ENCODE measurements around the gene CYB561D2. TPM values are rescaled to one million over a fixed set of nuclear protein-coding genes. Genes with fewer than 3 reads are reported as not detected.

Gene CYB561D2
- total RNA-seq, 3 donors from 2014 or later, result 23.6 to 30.1 (median 28.8) TPM

GRCh38 chr3:50321336-50322114 lies 29.1 kb upstream of the CYB561D2 start:
- peak; percentile 86 to 87 for DNase-seq (ENCODE audit: low spot score in 2 of 2)
- peaks cover 18 to 41% of the 10 kb centered on the region in 2 donors for H3K4me1 ChIP-seq
- TF ChIP-seq POLR2AphosphoS5 (IDR thresholded peaks at IDR 0.05) (peak; percentile 23 to 52 (median 30)), POLR2A (IDR thresholded peaks at IDR 0.05) (no peak), CTCF (IDR thresholded peaks at IDR 0.05) (peak in 2 of 3 donors; percentile 45 to 47)
- intact Hi-C loops (cut with DNase I; ENCODE audit: low total_unique reads), result no loop called here
- no peaks in the 10 kb centered on the region for H3K27me3 ChIP-seq
- H3K27ac ChIP-seq, result peak overlapping the region; percentile 93 to 94
- no peaks in the 10 kb centered on the region for H3K9me3 ChIP-seq
- peak overlapping the region; percentile 54 to 85 (median 79) for H3K4me3 ChIP-seq
- no peaks in the 10 kb centered on the region for H3K36me3 ChIP-seq

DNA sequence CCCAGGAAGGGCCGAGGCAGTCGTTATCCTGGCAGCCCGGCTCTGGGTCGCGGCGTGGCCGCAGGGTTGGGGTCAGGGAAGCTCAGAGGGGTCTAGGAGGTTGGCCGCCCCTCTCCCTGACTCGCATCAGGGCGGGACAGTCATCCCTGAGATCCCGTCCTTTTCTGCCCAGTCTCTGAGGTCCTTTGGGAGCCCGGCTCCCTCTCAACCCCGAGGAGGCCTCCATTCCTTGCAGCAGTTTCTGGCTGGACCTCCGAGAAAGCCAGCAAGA lies 28.6 kb upstream of the CYB561D2 start:
- no peak for TF ChIP-seq CTCF (IDR thresholded peaks at IDR 0.05)
- TF ChIP-seq POLR2AphosphoS5 (IDR thresholded peaks at IDR 0.05), result no peak
- no peak for TF ChIP-seq POLR2A (IDR thresholded peaks at IDR 0.05)
- peaks cover 18 to 38% of the 10 kb centered on the region in 2 donors for H3K4me1 ChIP-seq
- H3K27ac ChIP-seq, result peak overlapping the region; percentile 93 to 94
- intact Hi-C loops (cut with DNase I; ENCODE audit: low total_unique reads), result no loop called here
- no peaks in the 10 kb centered on the region for H3K36me3 ChIP-seq
- no peaks in the 10 kb centered on the region for H3K27me3 ChIP-seq
- peak overlapping the region; percentile 54 to 85 (median 79) for H3K4me3 ChIP-seq
- H3K9me3 ChIP-seq, result no peaks in the 10 kb centered on the region
- DNase-seq (ENCODE audit: low spot score in 2 of 2), result no peak

DNA sequence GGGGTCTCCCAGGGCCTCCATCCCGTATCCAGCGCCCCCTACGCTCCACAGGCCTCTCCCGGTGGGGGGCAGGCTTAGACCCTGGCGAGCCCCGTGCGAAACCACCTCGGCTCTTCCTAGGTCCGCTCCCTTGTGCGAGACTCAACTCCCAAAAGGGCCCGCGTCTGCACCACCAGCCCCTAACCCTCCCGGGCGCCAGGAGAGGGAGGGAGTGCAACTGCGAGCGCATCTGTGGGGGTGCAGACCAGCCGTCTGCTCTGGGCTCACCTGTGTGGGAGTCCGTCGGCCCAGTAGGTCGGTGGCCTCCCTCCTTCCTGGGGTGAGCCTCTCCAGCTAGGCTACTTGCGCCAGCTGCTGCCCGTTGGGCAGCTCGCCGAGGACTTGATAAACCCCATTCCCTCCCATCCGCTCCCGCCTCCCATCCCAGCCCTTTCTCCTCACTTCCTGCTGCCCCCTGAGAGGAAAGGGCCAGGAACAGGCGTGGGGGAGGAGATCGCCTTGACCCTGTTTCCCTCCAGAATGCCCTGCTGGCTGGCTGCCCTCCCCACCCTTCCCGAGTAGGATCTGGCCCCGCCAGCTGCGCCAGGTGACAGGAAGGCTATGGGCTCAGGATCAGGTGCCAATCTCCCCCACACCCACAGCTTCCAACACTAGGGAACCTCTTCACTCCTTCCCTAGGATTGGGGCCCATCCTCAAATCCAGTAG lies 28.1 kb upstream of the CYB561D2 start, which contains the start of gene HYAL2:
Gene HYAL2 (minus strand): TSS at position 360 of the 706 bp plus-strand sequence. CDS start 2,256 bp downstream, outside the sequence.
- H3K27me3 ChIP-seq, result no peaks in the 10 kb centered on the region
- H3K4me3 ChIP-seq, result peak within 1 kb of the TSS; percentile 54 to 85 (median 79)
- intact Hi-C loops (cut with DNase I; ENCODE audit: low total_unique reads), result no loop called here
- H3K27ac ChIP-seq, result peak within 1 kb of the TSS; percentile 93 to 94
- no peak for DNase-seq (ENCODE audit: low spot score in 2 of 2)
- TF ChIP-seq POLR2AphosphoS5 (IDR thresholded peaks at IDR 0.05) (peak in 2 of 3 donors; percentile 53 to 77), POLR2A (IDR thresholded peaks at IDR 0.05) (no peak)
- no peaks in the 10 kb centered on the region for H3K36me3 ChIP-seq
- H3K4me1 ChIP-seq, result peaks cover 18 to 38% of the 10 kb centered on the region in 2 donors
- no peaks in the 10 kb centered on the region for H3K9me3 ChIP-seq

GRCh38 chr3:50323092-50323600 lies 27.5 kb upstream of the CYB561D2 start:
- Histone ChIP-seq H3K4me3 (peak overlapping the region; percentile 54 to 85 (median 79)), H3K27me3 (no peaks in the 10 kb centered on the region), H3K4me1 (peaks cover 12 to 34% of the 10 kb centered on the region in 2 donors), H3K36me3 (no peaks in the 10 kb centered on the region), H3K27ac (peak overlapping the region; percentile 31 to 93), H3K9me3 (no peaks in the 10 kb centered on the region)
- intact Hi-C loops (cut with DNase I; ENCODE audit: low total_unique reads), result no loop called here
- DNase-seq (ENCODE audit: low spot score in 2 of 2), result no peak
- TF ChIP-seq POLR2AphosphoS5 (IDR thresholded peaks at IDR 0.05), result peak in 1 of 3 donors; percentile 5
- no peak for TF ChIP-seq CTCF (IDR thresholded peaks at IDR 0.05)

- intact Hi-C loops (cut with DNase I; ENCODE audit: low total_unique reads), result no loop called here
- Histone ChIP-seq H3K4me1 (peaks cover 9 to 34% of the 10 kb centered on the region in 2 donors), H3K27me3 (no peaks in the 10 kb centered on the region), H3K9me3 (no peaks in the 10 kb centered on the region), H3K36me3 (no peaks in the 10 kb centered on the region), H3K27ac (peak overlapping the region; percentile 31 to 93), H3K4me3 (no peak overlapping the region)
- TF ChIP-seq POLR2A (IDR thresholded peaks at IDR 0.05) (no peak), POLR2AphosphoS5 (IDR thresholded peaks at IDR 0.05) (peak in 2 of 3 donors; percentile 47 to 72), CTCF (IDR thresholded peaks at IDR 0.05) (no peak)
- no peak for DNase-seq (ENCODE audit: low spot score in 2 of 2)
Measured at GRCh38 chr3:50323614-50324199, 27.0 kb upstream of the CYB561D2 start.

All from breast epithelium (tissue), 4 donors.